ENCODE measurements around the gene TRIM40. TPM values are rescaled to one million over a fixed set of nuclear protein-coding genes. Genes with fewer than 3 reads are reported as not detected.

Gene TRIM40
- total and polyA plus RNA-seq, 4 donors = 0.08 to 0.20 TPM; not detected in 2

DNA sequence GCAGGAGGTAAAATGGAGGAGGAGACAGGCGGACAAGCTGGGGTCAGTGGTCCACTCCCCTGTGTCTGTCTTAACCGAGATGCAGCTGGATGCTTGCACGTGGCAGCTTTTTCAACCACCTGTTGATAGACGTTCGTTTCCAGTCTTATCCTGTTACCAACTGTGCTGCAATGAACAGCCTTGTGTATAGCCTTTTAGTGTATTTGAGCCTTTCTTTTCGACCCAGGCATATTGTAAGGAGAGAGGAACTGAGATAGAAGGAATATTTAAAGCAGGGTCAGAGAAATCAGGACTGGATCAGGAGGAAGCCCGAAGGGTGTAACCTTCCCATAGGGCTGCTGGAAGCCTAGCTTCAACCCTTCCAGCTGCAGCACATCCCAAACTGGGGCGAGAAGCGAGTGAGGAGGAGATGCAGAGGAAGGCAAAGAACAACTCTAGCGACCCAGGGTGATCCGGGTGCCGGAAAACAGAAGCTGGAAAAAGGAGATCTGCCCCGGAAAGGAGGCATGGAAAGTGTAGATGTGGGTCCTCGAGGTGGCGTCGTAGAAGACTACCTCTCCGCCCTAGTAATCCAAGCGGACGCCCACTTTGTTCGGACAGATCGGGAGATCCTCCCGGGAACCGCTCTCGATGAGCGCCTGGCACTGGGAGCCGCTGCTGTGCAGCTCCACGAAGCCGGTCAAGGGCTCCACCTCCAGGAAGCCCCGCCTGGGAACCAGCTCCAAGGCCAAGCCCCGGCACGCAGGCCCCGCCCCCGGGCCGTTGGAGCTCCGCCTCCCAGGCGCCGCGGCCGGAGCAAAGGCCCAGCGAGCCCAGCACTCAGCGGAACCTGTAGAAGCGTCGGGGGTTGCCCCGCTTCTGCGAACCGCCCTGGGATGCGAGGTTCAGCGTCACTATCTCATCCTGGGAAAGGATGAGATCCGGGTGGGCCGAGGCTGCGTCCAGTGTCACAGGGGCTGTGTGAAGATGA is 34.2 kb upstream of the TRIM40 start:
- ATAC-seq (ENCODE audit: insufficient read depth, low FRiP score) (peak; percentile 92), DNase-seq (peak; percentile 82 to 88 (median 87))
- H3K36me3 ChIP-seq (ENCODE audit: control insufficient read depth in 4 of 4, insufficient read depth in 4 of 4, low read length in 4 of 4) = no peaks in the 10 kb centered on the region
- H3K9me3 ChIP-seq (ENCODE audit: control insufficient read depth in 4 of 4, insufficient read depth in 3 of 4, low read length in 3 of 4) = no peaks in the 10 kb centered on the region
- no peak overlapping the region for H3K4me3 ChIP-seq
- H3K4me1 ChIP-seq (ENCODE audit: control insufficient read depth in 5 of 5, insufficient read depth in 5 of 5, low read length in 5 of 5) = peaks cover 6 to 24% (median 10%) of the 10 kb centered on the region in 5 donors
- TF ChIP-seq, protein P1, sequence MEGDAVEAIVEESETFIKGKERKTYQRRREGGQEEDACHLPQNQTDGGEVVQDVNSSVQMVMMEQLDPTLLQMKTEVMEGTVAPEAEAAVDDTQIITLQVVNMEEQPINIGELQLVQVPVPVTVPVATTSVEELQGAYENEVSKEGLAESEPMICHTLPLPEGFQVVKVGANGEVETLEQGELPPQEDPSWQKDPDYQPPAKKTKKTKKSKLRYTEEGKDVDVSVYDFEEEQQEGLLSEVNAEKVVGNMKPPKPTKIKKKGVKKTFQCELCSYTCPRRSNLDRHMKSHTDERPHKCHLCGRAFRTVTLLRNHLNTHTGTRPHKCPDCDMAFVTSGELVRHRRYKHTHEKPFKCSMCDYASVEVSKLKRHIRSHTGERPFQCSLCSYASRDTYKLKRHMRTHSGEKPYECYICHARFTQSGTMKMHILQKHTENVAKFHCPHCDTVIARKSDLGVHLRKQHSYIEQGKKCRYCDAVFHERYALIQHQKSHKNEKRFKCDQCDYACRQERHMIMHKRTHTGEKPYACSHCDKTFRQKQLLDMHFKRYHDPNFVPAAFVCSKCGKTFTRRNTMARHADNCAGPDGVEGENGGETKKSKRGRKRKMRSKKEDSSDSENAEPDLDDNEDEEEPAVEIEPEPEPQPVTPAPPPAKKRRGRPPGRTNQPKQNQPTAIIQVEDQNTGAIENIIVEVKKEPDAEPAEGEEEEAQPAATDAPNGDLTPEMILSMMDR (IDR thresholded peaks at IDR 0.05; ENCODE audit: control extremely low read depth, extremely low read depth) = no peak
- peak overlapping the region in 1 of 2 donors; percentile 11 for H3K9ac ChIP-seq (ENCODE audit: insufficient read depth in 1 of 2, low read length in 2 of 2)
- peaks cover 0 to 74% (median 64%) of the 10 kb centered on the region in 3 donors for H3K27me3 ChIP-seq (ENCODE audit: control insufficient read depth in 3 of 3, insufficient read depth in 3 of 3, low read length in 2 of 3)
- H3K27ac ChIP-seq (ENCODE audit: low read depth in 1 of 2, low read length in 1 of 2) = peak overlapping the region in 1 of 2 donors; percentile 55
- 2 to 3% methylated on average over 48 to 51 of the region's 51 CpGs for WGBS, 2 donors

DNA sequence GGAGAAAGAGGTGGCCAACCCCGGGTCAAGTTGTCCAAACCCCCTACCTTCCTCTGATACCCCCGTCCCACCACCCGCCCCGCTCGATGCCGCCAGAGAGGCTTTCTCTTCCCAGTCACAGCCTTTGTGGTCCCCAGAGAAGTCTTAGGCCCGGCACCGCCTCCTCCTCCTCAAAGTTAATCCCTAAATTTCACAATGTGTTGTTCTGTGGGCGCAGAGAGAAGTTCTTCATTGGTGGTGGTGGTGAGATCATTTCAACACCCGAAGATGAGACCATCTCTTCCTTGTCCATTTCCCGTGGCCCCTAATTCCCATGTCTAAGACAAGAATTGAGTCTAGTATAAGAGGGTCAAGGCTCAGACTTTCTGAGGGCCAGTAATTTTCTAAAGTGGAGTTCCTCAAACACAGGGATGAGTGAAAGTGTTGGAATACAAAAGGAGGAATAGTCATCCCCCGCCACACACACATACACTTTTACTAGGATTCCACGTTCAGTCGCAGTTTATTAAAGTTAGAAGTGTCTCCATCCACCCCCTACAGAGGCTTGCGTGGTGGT is 33.4 kb upstream of the TRIM40 start:
- DNase-seq (peak in 2 of 3 donors; percentile 11 to 14), ATAC-seq (ENCODE audit: insufficient read depth, low FRiP score) (no peak)
- Histone ChIP-seq H3K4me1 (ENCODE audit: control insufficient read depth in 5 of 5, insufficient read depth in 5 of 5, low read length in 5 of 5) (peaks cover 6 to 24% (median 10%) of the 10 kb centered on the region in 5 donors), H3K36me3 (ENCODE audit: control insufficient read depth in 4 of 4, insufficient read depth in 4 of 4, low read length in 4 of 4) (no peaks in the 10 kb centered on the region), H3K9ac (ENCODE audit: insufficient read depth in 1 of 2, low read length in 2 of 2) (no peak overlapping the region), H3K9me3 (ENCODE audit: control insufficient read depth in 4 of 4, insufficient read depth in 3 of 4, low read length in 3 of 4) (no peaks in the 10 kb centered on the region), H3K4me3 (no peak overlapping the region), H3K27ac (ENCODE audit: low read depth in 1 of 2, low read length in 1 of 2) (peak overlapping the region in 1 of 2 donors; percentile 55), H3K27me3 (ENCODE audit: control insufficient read depth in 3 of 3, insufficient read depth in 3 of 3, low read length in 2 of 3) (peaks cover 0 to 69% (median 58%) of the 10 kb centered on the region in 3 donors)
- TF ChIP-seq, protein P1 (IDR thresholded peaks at IDR 0.05; ENCODE audit: control extremely low read depth, extremely low read depth) = no peak
- WGBS, 2 donors = 34 to 35% methylated on average over 15 of the region's 15 CpGs

DNA sequence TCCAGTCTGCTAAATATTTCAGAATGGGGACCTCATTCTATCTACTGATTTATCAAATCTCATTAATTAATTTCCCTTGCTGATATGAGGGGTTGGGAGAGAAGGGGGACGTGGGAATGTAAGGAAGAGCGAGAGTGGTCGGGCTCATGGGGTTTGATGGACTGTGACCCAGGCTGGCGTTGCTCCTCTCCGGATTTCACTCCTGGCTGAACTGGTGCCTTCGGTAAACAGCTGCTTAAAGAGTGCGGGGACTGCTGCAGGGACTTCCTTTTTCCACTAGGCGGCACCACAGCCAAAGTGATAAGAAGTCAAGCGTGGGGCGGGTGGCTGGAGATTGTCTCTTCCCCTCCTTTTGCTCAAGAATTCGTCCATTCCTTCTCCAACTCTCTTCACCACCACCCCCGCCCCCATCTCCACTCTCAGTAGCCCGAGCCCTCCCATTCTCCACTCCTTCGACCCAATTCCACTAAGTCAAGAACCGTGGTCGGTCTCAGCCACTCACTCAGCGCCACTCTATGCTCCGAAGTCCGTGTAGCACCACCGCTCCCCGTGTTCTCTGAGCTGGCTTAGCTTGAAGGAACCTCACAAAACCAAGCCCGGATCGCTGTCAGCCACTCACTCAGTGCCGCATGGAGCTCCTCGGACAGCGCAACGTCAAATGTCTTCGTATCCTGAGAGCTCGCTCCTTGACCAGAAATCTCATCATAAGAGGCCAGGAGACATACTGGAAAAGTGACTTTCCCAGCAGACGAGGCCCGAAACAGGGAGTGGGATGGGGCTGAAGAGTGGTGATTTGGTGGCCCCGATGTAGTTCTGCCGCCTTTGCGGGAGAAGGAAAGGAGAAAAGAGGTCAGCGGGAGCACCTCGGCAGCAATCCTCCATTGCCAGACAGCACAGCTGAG is 32.7 kb upstream of the TRIM40 start:
- WGBS, 2 donors = 1 to 4% methylated on average over 36 of the region's 36 CpGs
- peaks cover 0 to 68% (median 55%) of the 10 kb centered on the region in 3 donors for H3K27me3 ChIP-seq (ENCODE audit: control insufficient read depth in 3 of 3, insufficient read depth in 3 of 3, low read length in 2 of 3)
- H3K4me1 ChIP-seq (ENCODE audit: control insufficient read depth in 5 of 5, insufficient read depth in 5 of 5, low read length in 5 of 5) = peaks cover 6 to 24% (median 10%) of the 10 kb centered on the region in 5 donors
- peak; percentile 85 to 90 (median 89) for DNase-seq
- TF ChIP-seq, protein P1 (IDR thresholded peaks at IDR 0.05; ENCODE audit: control extremely low read depth, extremely low read depth) = peak; percentile 96
- H3K4me3 ChIP-seq = peak overlapping the region; percentile 5
- no peaks in the 10 kb centered on the region for H3K36me3 ChIP-seq (ENCODE audit: control insufficient read depth in 4 of 4, insufficient read depth in 4 of 4, low read length in 4 of 4)
- H3K9ac ChIP-seq (ENCODE audit: insufficient read depth in 1 of 2, low read length in 2 of 2) = no peak overlapping the region
- H3K9me3 ChIP-seq (ENCODE audit: control insufficient read depth in 4 of 4, insufficient read depth in 3 of 4, low read length in 3 of 4) = no peaks in the 10 kb centered on the region
- H3K27ac ChIP-seq (ENCODE audit: low read depth in 1 of 2, low read length in 1 of 2) = no peak overlapping the region
- peak; percentile 82 for ATAC-seq (ENCODE audit: insufficient read depth, low FRiP score)
